Measurements from ENCODE around the gene TMEM45A. TPM values are rescaled to one million over a fixed set of nuclear protein-coding genes. Genes with fewer than 3 reads are reported as not detected.
A peak's percentile ranks its signal among the peaks of the same experiment; 100 is the strongest.

The TMEM45A gene
- total and polyA plus RNA-seq, 7 donors = 1.5 to 5.4 (median 1.7) TPM

- Histone ChIP-seq H3K27me3 (ENCODE audit: insufficient read depth in 3 of 3, low read length in 2 of 3) (peaks cover 0 to 3% (median 0%) of the 10 kb centered on the region in 3 donors), H3K4me1 (no peaks in the 10 kb centered on the region), H3K36me3 (ENCODE audit: insufficient read depth in 1 of 2, low read depth in 1 of 2) (no peaks in the 10 kb centered on the region), H3K9me3 (no peaks in the 10 kb centered on the region), H3K4me3 (no peak overlapping the region), H3K27ac (no peak overlapping the region)
- DNase-seq (no peak), ATAC-seq (no peak)
- intact Hi-C loops (cut with DNase I) = no loop called here
- TF ChIP-seq CTCF (IDR thresholded peaks at IDR 0.05) = no peak
- 78 to 83% (median 80%) methylated on average over 10 of the region's 10 CpGs for WGBS, 3 donors
Measured at GRCh38 chr3:100521439-100521845, 29.0 kb downstream of the TMEM45A start.

- intact Hi-C loops (cut with DNase I) = no loop called here
- WGBS, 3 donors = 98 to 100% (median 99%) methylated on average over 3 of the region's 3 CpGs
- ATAC-seq = no peak
- peaks cover 0 to 3% (median 0%) of the 10 kb centered on the region in 3 donors for H3K27me3 ChIP-seq (ENCODE audit: insufficient read depth in 3 of 3, low read length in 2 of 3)
- no peaks in the 10 kb centered on the region for H3K9me3 ChIP-seq
- H3K27ac ChIP-seq = no peak overlapping the region
- no peaks in the 10 kb centered on the region for H3K4me1 ChIP-seq
- no peak for DNase-seq
- TF ChIP-seq CTCF (IDR thresholded peaks at IDR 0.05) = no peak
- H3K36me3 ChIP-seq (ENCODE audit: insufficient read depth in 1 of 2, low read depth in 1 of 2) = no peaks in the 10 kb centered on the region
- H3K4me3 ChIP-seq = no peak overlapping the region
Measured at GRCh38 chr3:100522125-100522524, 29.7 kb downstream of the TMEM45A start.

- Histone ChIP-seq H3K27me3 (ENCODE audit: insufficient read depth in 3 of 3, low read length in 2 of 3) (peaks cover 0 to 3% (median 0%) of the 10 kb centered on the region in 3 donors), H3K4me3 (no peak overlapping the region), H3K9me3 (no peaks in the 10 kb centered on the region), H3K36me3 (ENCODE audit: insufficient read depth in 1 of 2, low read depth in 1 of 2) (no peaks in the 10 kb centered on the region), H3K4me1 (no peaks in the 10 kb centered on the region), H3K27ac (no peak overlapping the region)
- DNase-seq (no peak), ATAC-seq (no peak)
- intact Hi-C loops (cut with DNase I) = no loop called here
- WGBS, 3 donors = 90 to 94% (median 93%) methylated on average over 4 of the region's 4 CpGs
- no peak for TF ChIP-seq CTCF (IDR thresholded peaks at IDR 0.05)
Measured at GRCh38 chr3:100523050-100523760, 30.8 kb downstream of the TMEM45A start.

- no peak for TF ChIP-seq CTCF (IDR thresholded peaks at IDR 0.05)
- ATAC-seq = peak in 2 of 4 donors; percentile 46 to 47
- Histone ChIP-seq H3K9me3 (no peaks in the 10 kb centered on the region), H3K4me3 (no peak overlapping the region), H3K4me1 (no peaks in the 10 kb centered on the region), H3K36me3 (ENCODE audit: insufficient read depth in 1 of 2, low read depth in 1 of 2) (no peaks in the 10 kb centered on the region), H3K27ac (peak overlapping the region; percentile 9), H3K27me3 (ENCODE audit: insufficient read depth in 3 of 3, low read length in 2 of 3) (peaks cover 0 to 3% (median 0%) of the 10 kb centered on the region in 3 donors)
- intact Hi-C loops (cut with DNase I) = loop anchor here in 1 of 2 donors (5.0 kb wide), 1 partner anchor 1469 kb away; no protein-coding TSS in a partner anchor
- peak in 1 of 2 donors; percentile 35 for DNase-seq
- 70 to 83% (median 70%) methylated on average over 12 of the region's 12 CpGs for WGBS, 3 donors
Measured at GRCh38 chr3:100525753-100526612, 33.6 kb downstream of the TMEM45A start.

Data from psoas muscle (tissue), 8 donors.